Stimulated activated CD4-positive, alpha-beta T cell treated with anti-CD3 and anti-CD28 coated beads, TNF-alpha, amount 100 ng/mL, for 1 hour (primary cell): ENCODE measurements around the gene HSD11B1L.
A peak's percentile ranks its signal among the peaks of the same experiment; 100 is the strongest.
"Not testable (repeated sequence)": the region's sequence is repeated elsewhere in the genome, so short reads cannot be mapped to it uniquely, and the experiment has no call there.

Experiments
- DNase-seq, 3 donors: peaks; one replicate each; pipeline ENCODE4 v3.0.0-alpha.2; 2020; ENCODE audit warnings: low read depth in 3 of 3, low spot score in 1 of 3

HSD11B1L gene

DNA sequence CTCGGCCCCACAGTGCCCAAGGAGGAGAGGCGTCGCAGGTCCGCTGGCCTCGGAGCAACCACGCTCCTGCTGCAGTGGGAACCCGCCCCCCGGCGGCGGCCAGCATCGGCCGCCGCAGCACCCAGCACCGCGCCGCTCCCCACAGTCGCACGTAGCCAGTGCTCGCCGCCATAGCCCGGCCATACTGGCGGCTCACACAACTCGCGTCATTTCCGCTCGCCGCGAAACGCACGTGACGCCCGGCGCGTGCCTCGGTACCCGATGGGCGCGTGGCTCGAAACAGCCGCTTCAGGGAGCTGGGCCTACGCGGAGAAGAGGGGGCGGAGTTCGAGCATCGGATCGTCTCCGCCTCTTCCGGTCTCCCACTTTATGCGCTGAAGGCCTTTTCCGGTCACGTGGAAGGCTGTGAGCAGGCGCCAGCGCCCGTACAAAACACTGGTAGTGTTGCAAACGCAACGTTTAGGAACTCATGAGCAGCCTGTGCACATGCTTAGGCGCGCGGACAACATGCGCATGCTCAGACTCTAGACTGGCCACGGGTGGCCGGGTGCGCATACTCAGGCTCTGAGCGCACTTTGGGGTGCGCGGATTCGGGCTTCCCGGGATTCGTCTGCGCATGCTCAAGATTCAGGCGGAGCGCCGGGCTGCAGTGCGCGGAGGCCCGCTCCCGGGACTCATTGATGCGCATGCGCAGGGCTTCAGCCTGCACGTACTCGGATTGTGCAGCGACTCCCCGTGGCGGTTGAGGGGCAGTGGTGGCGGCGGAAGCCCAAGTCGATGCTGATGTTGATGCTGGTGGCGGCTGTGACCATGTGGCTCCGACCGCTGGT is 39.3 kb downstream of the HSD11B1L start, which contains the start of the genes CATSPERD and LONP1:
CATSPERD (plus strand) TSS at position 677 of the 830 bp plus-strand sequence; CDS start at position 778, 101 bp downstream.
LONP1 (minus strand) TSS at position 186 of the 830 bp plus-strand sequence; CDS start at position 172, 14 bp downstream.
- DNase-seq, result peak; percentile 94 to 97 (median 96)

DNA sequence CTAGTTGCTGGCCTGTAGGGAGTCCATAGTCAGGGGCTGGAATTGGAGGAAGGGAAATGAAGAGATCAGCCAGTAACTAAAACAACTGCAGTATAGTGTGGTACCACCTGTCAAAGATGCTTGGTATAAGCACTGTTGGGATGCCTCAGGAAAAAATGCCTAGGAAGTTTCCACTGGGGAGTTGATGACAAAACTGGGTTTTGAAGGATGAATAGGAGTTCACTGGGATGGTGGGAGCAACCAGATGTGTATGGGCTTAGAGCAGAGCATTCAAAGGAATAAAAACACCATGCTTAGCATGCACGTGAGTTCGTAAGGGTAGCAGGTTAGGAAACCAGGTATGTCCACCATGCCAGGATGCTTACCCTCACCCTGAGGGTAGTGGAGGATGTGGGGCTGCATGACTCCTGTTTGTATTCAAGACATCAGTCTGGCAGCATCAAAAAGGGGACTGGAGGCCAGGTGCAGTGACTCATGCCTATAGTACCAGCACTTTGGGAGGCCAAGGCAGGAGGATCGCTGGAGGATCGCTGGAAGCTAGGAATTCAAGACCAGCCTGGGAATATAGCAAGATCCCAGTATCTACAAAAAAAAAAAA is 46.7 kb downstream of the HSD11B1L start:
- no peak for DNase-seq

DNA sequence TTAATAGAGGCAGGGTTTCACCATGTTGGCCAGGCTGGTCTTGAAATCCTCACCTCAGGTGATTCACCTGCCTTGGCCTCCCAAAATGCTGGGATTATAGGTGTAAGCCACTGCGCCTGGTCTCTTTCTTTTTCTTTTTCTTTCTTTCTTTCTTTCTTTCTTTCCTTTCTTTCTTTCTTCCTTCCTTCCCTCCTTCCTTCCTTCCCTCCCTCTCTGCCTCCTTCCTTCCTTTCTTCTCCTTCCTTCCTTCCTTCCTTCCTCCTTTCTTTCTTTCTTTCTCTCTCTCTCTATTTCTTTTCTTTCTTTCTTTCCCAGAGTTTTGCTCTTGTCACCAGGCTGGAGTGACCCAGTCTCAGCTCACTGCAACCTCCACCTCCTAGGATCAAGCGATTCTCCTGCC is 52.3 kb downstream of the HSD11B1L start:
- DNase-seq, result not testable (repeated sequence)
